Stimulated activated naive CD4-positive, alpha-beta T cell (primary cell): ENCODE measurements around the gene IFITM1.

Source experiments
- DNase-seq, 6 experiments: peaks; one replicate each; lab custom pipeline; 2025; lab: John Stamatoyannopoulos, UW

Gene IFITM1

DNA sequence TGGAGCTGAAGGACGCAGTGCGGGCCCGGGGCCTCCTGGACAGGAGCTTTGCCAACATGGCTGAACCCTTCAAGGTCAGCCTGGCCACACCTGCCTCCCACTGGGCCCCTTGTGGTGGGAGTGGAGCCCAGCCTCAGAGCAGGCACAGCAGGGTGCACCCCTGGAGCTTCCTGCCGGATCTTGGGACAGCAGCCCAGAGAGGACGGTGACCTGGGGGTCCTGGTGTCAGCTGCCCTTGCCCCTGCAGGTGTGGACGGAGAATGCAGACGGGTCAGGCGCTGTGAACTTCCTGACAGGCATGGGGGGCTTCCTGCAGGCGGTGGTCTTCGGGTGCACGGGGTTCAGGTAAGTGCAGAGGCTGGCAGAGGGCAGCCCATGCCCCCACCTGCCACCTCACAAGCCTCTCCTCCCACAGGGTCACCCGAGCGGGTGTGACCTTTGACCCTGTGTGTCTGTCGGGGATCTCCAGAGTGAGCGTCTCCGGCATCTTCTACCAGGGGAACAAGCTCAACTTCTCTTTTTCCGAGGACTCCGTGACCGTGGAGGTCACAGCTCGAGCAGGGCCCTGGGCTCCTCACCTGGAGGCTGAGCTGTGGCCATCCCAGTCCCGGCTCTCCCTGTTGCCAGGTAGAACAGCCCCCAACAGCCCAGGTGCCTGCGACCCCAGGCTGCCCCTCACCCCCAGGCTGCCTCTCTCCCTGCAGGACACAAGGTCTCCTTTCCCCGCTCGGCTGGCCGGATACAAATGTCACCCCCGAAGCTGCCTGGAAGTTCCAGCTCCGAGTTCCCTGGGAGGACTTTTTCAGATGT is 19.8 kb upstream of the IFITM1 start:
- DNase-seq = no peak

DNA sequence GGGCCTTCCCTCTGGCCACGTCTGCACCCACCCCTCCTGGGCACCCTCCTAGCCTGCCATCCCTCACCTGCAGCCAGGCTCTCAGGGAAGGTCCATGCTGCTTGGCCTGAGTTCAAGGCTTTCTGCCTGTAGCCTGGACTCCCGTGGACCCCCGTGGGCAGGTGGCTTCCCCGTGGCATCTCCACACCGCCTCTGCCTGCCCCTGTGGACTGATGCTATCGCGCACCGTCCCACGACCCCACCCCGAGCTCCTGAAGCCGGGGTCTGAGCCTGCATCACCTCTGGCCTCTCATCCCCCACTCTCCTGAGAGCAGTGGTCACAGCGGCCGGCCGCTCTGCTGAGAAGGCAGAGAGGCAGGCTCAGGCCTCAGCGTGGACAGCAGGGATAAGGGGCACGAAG is 19.1 kb upstream of the IFITM1 start:
- no peak for DNase-seq

DNA sequence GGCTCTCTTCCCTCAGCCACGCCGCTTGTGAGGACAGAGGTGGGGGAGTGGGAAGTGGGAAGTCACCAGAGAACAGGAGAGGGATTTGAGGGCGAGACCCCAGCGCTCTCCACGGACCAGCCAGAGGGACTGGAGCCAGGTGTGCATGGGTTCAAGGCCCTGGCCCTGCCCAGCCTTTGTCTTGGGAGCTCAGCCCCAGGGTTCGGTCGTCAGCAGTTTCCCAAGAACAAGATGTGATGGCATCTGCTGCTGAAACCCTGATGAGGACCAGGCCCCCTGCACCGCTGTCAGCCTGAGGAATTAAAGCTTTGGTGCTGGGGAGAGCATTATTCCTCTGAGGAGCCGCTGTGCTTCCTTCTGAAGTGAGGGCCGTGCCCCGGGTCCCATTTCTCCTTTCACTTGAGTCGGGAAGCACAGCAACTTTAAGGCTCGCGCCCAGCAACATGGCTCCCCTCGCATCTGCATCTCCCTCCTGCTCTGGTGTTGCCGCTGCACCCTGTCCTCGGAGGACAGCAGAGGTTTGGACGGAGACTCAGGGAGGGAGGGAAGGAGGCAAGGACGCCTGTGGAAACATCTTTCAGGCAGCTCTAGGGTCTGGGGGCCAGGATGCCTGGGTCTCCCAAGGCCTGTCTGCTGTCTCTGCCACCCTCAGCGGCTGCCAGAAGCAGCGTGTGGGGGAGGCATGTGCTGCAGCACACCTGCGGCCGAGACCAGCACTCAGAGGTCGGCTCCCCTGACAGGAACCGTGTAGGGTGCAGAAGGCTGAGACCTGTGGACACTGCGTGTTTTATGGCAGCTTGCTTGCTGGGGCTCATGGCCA is 18.3 kb upstream of the IFITM1 start:
- DNase-seq = no peak

DNA sequence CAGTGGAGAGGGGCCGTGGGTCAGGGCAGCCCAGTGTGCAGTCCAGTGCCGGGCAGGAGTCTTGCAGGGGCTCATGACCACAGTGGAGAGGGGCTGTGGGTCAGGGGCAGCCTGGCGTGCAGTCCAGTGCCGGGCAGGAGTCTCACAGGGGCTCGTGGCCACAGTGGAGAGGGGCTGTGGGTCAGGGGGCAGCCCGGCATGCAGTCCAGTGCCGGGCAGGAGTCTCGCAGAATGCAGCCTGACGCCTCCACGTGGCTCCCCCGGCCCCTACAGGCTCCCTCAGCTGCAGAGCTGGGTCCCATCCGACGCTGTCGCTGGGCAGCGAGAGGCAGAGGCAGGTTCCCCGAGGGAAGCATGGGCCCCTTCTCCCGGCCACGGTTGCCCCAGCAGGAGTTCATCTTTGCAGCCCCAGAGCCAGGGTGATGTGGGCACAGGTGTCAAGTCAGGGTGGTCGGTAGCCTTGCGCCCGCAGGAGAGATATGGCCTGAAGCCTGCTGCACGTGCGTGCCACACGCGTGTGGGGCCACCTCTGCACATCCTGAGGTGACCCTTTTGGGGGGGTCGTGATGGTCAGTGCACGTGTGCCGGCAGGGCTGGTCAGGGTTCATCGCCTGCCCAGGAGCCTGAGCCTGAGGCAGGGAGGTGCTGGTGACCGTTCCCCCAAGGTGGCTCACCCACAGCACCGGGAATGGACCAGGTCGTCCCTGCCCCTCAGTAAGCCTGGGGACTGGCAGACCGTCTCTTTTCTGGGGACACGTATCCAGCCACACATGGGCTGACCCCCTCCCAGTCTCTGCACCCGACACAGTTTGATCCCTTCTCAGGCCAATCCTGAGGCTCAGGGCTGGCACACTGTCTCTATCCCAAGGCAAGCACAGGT is 17.4 kb upstream of the IFITM1 start:
- DNase-seq = no peak

DNA sequence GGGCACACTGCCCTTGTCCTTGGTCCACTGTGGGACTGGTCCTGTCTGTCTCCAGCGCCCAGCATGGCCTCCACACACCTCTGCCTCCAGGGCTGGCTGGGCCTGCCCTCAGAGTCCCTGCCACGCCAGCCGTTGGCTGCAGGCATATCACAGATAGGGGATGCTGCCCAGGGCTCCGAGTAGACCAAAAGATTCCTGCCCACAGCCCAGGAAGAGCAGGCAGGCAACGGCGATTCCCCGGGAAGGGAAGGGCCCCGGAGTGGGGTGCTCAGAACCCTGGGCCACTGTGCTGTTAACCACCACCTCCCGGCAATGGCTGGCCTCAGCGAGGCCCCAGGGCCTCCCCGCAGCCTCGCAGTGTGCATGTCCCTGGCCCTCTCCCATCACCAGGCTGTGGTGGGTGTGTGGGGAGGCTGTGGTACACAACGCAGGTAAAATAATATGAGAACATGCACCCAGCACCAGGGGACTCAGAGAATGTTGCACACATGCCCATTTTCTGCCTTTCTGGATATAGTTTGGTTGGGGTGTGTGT is 16.7 kb upstream of the IFITM1 start:
- no peak for DNase-seq

DNA sequence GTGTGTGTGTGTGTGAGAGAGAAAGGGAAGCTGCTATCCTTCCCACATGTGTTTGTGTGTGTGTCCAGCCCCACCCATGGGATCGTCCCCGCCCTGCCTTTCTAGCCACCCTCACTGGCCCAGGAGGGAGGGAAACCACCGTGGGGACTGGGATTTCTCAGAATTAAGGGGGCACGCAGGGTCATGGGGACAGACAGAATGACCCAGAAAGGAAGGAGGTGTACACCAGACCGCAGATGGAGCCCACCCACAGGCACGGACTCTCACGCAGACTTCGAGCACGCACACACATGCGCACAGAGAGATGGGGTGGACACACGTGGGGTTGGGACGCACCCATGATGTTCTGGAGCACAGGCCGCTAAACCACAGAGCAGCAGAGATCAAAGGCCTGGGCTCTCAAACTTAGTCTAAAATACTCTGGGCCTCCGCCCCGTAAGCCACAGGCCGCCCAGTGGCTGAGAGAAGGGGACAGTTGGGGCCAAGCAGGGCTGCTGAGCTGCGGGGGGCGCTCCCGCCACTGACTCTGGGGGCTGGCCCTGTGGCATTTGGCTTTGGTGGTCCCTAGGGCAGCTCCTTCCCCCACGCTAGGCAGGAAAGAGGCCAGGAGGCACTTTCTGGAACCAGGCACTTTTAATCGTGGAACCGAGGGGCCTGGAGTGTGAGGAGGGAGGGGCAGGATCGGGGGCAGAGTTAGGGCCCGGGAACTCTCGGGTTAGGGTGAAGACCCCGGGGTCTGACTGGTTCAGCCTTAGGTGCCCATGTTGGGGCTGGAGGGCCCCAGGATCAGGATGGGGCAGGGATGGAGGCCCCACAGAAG is 16.0 kb upstream of the IFITM1 start:
- no peak for DNase-seq

DNA sequence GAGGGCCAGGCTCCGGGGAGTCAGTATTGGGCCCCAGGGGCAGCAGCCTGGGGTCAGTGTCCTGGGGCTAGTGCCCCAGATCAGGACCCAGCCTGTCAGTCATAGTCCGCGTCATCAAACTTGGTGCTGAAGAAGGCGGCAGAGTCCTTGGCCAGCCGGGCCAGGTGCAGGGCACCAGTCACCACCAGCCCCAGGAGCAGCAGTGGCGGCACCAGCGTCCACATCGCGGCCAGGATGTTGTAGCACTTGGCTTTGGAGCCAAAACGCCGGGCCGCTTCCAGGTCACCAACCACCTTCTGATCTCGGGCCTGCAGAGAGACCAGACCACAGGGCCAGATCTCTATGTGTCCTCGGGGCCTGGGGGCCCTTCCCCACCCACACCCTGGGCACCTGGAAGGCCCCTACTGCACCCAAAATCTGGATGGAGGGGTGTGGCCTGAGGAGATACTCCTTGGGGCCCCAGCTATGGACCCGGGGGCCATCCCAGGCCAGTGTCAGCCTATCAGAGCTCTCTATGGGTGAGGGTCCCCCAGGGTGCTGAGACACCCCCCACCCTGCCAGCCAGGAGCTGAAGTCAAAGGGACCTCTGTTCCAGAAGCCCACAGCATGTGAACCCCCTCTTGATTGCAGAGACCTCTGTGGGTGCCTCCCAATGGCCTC is 15.3 kb upstream of the IFITM1 start:
- DNase-seq = no peak

DNA sequence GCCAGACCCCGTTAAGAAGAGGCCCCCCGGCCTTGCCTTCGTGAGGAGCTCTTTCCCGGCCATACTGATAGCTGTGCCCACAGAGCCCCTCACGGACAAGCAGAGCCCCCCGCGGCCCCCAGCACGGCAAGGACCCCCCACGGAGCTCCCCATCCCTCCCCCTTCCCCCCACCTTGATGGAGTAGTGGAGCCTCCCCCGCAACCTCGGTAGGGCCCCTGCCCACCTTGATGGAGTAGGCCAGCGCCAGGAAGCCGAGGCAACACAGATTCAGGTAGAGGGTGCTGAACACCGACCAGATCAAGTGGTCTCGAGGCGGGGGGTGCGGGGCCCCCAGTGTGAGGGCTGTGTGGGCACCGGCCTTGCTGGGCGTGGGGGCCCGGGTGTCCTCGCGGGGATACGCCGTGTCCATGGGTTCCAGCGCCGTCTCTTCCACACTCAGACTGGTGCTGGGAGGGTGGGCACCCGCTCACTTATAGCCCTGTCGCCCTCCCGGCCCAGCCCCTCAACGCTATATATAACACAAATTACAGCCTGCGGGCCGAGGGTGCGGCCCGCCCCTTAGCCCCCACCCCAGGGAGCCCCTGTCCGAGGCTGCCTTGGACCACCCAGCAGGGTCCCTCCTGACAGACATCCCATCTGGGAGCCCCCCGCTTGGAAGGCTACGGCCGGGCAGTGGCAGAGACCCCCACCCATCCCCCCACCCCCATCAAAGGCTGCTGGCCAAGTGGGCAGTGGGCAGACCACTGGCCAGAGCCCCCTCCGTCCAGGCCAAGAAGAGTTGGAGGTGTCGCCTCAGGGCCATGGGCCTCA is 14.6 kb upstream of the IFITM1 start, which contains the start of gene IFITM5:
IFITM5 (minus strand) TSS at position 446 of the 811 bp plus-strand sequence; CDS start at position 410, 36 bp downstream.
- no peak for DNase-seq

DNA sequence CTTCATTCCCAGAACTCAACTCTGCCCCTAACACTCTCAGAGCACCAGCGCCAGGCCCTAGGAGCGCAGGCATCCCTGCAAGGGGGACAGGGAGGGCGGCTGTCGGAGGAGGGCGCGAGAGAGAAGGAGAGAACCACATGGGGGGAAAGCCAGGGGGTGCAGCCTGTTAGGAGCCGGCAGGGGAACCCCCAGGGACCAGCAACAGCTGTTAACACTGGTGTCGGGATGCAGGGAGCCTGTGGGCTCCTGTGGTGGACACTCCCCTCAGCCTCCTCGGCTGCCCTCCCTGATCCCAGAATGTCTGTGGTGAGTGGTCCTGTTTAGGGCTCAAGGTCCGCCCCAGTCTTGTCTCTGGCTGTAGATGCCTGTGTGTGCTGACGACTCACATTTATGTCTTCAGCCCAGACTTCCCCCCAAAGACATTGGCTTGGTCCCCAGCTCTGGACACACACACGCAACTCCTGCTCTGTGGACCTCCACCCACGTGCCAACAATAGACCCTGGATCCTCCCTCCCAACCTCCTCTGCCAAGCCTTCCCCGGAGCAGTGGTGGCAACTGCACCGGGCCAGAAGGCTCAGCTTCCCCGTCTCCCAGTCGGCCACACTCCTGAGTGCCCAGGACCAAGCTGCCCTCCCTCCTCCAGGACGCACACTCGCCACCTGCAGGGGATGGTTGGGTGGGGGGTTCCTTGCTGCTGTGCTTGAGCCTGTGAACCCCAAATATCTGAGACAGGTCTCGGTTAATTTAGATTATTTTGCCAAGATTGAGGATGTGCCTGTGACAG is 13.7 kb upstream of the IFITM1 start:
- DNase-seq = peak in 2 of 6 experiments; percentile 25 to 32

DNA sequence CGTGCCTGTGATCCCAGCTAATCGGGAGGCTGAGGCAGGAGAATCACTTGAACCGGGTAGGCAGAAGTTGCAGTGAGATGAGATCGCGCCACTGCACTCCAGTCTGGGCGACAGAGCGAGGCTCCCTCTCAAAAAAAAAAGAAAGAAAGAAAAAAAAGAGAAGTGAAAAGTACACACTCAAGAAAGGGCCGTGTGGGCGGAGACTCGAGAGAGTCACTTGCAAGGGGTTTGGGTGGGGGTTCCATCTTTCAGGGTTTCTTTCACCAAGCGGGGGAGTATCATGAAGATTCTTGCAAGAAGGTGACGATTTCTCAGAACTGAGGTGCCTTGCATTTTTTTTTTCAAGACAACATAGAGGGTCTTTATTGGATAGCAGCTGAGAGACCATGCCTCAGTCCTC is 10.5 kb upstream of the IFITM1 start:
- DNase-seq = no peak

DNA sequence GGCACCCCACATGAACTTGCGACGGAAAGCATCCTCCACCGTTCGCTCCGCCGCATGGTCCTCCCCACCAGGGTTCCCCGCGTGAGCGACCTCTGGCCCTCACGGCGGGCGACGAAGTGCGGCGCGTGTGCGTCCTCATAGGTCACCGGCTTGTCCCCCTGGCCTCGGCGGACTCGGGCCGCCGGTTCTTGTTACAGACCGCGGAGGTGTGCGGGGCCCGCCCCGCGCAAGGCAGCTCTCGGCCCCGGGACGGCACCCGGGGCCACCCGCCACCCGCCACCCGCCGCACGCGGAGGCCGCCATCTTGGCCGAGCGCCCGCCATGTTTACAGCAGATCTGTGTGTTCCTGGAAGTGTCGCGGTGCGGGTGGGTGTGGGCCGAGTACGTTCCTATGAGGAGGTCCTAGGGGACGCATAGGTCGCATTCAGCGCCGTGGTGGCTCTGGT is 9.8 kb upstream of the IFITM1 start:
- DNase-seq = no peak

DNA sequence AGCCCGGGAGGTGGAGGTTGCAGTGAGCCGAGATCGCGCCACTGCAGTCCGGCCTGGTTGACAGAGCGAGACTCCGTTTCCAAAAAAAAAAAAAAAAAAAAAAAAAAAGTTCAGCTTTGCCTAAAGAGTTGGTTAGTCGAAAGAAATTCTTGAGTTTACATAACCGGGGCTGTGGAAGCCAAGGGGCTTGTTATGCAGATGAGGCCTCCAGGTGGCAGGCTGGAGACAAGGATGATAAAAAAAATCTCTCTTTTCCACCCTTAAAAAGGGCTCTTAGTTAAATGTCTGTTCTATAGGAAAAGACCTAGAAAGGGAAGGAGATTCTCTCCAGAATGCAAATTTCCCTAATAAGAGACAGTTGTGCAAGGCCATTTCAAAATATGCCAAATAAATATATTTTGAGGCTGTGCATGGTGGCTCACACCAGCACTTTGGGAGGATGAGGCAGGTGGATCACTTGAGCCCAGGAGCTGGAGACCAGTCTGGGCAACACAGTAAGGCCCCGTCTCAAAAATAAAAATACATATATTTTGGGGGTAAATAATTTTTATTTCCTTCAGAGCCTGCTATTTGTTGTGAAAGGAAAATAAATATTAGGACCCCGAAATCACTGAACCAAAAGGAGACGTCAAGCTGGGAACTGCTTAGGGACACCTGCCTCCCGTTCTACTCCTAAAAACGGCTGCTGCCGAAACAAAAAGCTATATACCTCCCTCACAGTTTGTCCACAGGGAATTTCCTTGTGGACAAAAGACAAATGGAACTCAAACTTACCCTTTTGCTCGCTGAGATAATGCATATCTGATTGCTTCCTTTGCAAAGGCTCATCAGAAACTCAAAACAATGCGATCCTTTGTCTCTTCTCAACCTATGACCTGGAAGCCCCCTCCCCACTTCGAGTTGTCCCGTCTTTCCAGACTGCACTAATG is 8.7 kb upstream of the IFITM1 start:
- DNase-seq = peak; percentile 49 to 77 (median 62)

DNA sequence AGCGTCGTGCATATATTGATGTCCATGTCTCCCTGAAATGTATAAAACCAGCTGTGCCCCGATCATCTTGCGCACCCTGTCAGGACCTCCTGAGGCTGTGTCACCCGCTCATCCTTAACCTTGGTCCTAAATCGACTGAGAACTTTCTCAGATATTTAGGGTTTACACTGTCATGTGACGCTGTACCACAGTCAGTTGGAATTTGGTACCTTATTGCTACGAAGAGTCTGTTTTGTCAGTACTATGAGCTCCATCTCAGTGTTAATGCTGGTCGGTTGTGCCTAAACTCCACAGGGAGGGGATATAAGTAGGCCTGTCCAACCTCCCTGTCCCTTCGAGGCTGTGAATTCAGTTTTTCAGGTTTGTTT is 8.0 kb upstream of the IFITM1 start:
- no peak for DNase-seq

DNA sequence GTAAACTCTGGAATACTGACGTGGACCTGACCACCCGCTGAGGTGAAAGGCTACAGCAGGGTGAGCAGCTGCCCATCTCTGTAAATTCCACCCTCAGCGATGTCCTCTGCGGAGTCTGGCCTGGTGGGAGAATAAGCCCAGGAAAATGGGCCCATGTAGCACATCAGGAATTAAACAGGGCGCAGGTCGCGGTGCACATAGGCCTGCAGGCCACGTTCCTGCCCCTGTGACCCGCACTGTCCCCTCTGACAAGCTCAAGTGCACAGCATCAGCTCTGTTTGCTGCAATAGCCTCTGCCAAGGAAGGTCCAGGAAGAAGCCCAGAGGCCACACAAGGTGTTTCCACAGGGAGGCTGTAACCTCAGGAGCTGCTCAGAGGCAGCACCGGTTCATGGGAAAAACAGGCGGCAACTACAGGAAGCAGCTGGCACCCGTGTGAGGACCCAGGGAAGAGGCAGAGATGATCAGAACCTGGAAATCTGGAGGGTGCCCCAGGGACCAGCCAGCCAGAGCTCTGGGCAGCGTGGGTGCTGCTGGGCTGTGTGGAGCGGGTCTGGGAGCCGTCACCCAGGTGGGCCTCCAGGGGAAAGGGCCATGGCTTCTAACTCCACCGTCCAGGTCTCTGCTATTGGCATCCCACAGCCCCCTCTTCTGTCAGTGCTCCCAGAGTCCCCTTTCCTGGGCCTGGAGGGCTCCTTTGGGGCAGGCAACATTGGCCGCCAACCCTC is 7.0 kb upstream of the IFITM1 start:
- no peak for DNase-seq

DNA sequence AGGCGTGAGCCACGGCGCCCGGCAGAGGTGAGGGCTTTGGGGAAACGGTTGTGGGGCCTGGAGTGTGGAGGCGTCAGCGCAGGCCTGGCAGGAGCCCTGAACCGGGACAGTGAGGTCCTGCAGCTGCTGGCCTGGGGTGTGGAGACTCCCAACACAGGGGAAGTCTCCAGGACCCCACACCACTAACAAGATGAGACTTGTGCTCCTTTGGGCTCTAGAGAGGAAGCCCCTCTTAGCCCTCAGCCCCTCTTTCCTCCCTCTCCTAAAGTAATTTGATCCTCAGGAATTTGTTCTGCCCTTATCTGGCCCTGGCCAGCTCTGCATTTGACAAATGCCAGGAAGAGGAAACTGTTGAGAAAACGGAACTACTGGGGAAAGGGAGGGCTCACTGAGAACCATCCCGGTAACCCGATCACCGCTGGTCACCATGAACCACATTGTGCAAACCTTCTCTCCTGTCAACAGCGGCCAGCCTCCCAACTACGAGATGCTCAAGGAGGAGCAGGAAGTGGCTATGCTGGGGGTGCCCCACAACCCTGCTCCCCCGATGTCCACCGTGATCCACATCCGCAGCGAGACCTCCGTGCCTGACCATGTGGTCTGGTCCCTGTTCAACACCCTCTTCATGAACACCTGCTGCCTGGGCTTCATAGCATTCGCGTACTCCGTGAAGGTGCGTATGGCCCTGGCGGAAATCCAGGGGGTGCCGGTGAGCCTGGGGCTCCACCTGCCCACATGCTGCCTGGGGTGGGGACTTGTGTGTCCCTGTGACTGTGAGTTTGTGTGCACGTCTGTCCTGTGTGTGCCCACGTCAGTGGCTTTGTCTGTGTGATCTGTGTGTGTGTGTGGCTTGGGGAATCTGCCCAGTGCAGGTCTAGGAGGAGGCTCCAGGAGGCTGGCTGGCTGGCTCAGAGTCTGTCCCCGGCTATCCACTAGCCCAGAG is 5.8 kb upstream of the IFITM1 start, which contains the start of gene IFITM2:
IFITM2 (plus strand) TSS at position 51 of the 943 bp plus-strand sequence; CDS start at position 428, 377 bp downstream.
- DNase-seq = peak in 5 of 6 experiments; percentile 26 to 68 (median 64)
